Nucleus accumbens (tissue), 56 donors: ENCODE measurements around the gene FCRLA.

Experiments
- DNase-seq, 56 donors: peaks; one replicate each; lab custom pipeline; 2025; lab: John Stamatoyannopoulos, UW

The FCRLA gene

GRCh38 chr1:161730050-161730564 is 23.1 kb downstream of the FCRLA start:
- no peak for DNase-seq

GRCh38 chr1:161731241-161731640 is 24.2 kb downstream of the FCRLA start:
- DNase-seq = no peak

DNA sequence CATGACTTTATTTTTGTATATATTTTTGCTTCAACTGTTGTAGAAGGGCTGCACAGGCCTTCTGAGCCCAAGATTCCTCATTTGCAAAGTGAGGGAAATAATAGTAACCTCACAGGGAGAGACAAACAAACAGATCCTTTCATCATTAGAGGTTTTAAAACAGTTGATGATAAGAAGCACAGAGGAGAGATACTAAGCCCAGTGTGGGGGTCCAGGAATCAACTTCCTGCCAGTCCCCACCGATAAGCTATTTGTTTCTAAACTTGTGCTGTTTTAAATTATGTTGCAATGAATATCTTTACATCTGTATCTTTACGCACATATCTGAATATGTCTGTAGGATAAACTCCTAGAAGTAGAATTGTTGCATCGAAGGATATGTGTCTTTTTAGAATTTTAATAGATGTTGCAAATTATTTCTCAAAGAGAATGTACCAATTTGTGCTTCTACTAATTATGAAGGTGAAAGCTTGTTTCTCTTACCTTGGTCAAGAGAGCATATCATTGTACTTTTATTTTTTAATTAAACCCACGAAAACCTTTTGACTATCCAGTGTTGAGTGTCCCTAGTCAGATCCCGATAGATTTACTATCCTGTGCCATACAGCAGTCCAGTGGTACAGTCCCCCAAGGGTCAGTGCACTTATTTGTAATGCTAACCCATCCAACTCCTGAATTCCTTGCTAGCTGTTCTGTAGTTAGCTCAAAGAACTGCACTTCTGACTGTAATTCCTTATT is 25.1 kb downstream of the FCRLA start:
- DNase-seq = no peak

DNA sequence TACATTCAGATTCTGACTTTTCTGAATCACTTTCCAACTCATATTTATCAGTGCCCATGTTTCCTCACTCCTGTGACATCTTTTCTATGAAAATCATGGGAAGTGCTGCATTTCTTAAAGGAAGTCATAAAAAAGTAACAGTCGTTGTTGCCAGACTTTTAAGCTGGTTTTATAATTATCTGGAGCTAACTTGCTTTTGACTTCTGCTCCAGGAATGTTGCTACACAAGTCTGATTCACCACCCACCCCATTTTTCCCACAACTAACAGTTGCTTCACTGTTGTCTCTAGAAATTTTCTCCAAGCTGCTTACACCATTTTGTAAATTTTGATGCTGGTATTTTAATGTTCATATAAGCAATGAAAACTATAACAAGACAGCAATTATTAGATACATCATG is 26.5 kb downstream of the FCRLA start:
- DNase-seq = no peak

- DNase-seq = no peak
Measured at GRCh38 chr1:161735837-161736236, 28.8 kb downstream of the FCRLA start.

- DNase-seq = no peak
Measured at GRCh38 chr1:161736335-161736969, 29.4 kb downstream of the FCRLA start.

DNA sequence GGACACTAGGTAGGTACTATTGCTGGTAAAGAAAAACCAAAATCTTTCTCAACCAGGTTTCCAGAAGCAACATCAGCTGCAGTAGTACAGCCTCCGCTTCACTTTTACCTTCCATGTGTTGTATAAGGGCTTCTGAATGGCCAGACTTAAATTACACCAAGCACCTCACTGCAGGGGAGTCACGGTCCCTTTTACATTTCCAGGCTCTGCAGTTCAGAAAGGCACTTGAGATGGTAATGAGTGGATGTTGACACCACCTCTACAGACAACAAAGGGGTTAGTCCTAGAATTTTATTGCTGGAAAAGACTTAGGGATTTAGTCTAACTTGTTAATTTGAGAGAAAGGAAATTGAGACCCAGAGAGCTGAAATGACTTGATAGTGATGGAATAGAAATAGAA is 30.6 kb downstream of the FCRLA start:
- DNase-seq = no peak

GRCh38 chr1:161738627-161739287 is 31.7 kb downstream of the FCRLA start:
- DNase-seq = peak in 13 of 56 donors; percentile 4 to 30 (median 13)

GRCh38 chr1:161739865-161740566 is 33.0 kb downstream of the FCRLA start:
- peak in 9 of 56 donors; percentile 1 to 29 (median 7) for DNase-seq

GRCh38 chr1:161740921-161741320 is 33.9 kb downstream of the FCRLA start:
- no peak for DNase-seq

- no peak for DNase-seq
Measured at GRCh38 chr1:161743231-161743630, 36.2 kb downstream of the FCRLA start.

- no peak for DNase-seq
Measured at GRCh38 chr1:161747801-161748200, 40.8 kb downstream of the FCRLA start.

DNA sequence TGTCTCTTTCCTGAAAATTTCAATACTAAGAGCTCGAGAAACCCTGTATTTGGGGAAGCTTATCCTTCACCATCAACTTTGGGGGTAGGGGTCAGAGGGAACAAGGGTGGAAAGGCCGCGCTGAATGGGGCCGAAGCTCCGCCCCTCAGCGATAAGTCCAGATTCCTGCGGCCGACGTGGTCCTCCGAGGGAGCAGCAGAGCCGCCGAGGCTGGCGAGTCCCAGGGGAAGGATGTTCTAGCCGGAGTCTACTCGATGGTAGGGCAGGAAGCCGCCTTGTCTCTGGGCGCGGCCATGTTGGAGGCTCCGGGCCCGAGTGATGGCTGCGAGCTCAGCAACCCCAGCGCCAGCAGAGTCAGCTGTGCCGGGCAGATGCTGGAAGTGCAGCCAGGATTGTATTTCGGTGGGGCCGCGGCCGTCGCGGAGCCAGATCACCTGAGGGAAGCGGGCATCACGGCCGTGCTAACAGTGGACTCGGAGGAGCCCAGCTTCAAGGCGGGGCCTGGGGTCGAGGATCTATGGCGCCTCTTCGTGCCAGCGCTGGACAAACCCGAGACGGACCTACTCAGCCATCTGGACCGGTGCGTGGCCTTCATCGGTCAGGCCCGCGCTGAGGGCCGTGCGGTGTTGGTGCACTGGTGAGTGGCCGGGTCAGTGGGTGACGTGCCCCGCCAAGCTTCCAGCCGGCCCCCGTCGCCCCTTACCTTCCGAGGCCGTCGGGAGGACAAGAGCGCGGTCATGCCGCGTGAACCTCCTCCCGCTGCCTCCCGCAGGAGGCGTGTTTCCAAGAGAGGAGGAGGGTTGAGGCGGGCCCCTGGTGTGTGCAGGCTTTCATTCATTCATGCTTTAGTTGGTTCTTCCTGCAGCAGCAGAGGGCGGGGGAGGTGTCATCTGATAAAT is 42.7 kb downstream of the FCRLA start, which contains the start of gene DUSP12:
Gene DUSP12 (plus strand): TSS at position 278 of the 899 bp plus-strand sequence. CDS start 16 bp downstream, at position 294.
- peak in 55 of 56 donors; percentile 49 to 96 (median 87) for DNase-seq

GRCh38 chr1:161763522-161764098 is 56.6 kb downstream of the FCRLA start:
- no peak for DNase-seq
